PC-9 (cell line): ENCODE data around the gene RCE1.

Source experiments
- EZH2 ChIP-seq: fragments of 200-600 bp; sonication (generic); IDR thresholded peaks from 2 replicates; pipeline ENCODE4 v1.8.0; 2017; ENCODE audit warnings: antibody characterized with exemption, low read depth
- TF ChIP-seq, protein P1 (sequence below): fragments of 200-600 bp; sonication (generic); conservative IDR thresholded peaks from 2 replicates; pipeline ENCODE4 v1.6.1; 2017; ENCODE audit warnings: mixed run types, antibody characterized with exemption, mild to moderate bottlenecking, moderate library complexity

DNA sequence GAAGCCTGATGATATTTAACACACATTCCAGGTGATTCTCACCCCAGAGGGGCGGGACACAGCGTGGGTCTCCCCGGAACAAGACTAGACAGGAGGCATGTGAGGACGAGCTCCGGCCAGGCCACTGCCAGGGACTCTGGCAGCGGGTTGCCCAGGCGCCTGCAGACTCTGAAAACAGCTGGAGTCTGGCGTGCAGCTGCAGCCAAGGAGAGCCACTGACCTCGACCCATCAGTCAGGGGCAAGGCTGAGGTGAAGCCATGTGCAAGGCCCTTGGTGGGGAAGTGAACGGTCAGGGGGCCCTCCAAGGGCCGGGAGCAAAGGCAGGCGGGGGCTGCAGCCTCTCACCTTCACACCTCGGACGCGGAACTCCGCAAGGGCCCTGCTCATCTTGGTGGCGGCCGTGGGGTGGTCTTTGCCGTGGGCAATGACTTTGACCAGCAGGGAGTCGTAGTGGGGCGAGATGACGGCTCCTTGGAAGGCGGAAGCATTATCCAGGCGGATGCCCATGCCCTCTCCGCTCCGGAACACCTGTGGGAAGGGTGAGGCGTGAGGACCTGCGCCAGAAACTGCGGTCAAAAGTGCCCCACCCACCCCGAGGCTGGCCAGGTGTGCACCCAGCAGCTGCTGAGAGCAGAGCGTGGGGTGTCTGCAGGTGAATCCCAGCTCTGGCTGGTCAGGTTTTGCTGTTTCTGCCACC, 20.3 kb downstream of the RCE1 start:
- TF ChIP-seq, protein P1, sequence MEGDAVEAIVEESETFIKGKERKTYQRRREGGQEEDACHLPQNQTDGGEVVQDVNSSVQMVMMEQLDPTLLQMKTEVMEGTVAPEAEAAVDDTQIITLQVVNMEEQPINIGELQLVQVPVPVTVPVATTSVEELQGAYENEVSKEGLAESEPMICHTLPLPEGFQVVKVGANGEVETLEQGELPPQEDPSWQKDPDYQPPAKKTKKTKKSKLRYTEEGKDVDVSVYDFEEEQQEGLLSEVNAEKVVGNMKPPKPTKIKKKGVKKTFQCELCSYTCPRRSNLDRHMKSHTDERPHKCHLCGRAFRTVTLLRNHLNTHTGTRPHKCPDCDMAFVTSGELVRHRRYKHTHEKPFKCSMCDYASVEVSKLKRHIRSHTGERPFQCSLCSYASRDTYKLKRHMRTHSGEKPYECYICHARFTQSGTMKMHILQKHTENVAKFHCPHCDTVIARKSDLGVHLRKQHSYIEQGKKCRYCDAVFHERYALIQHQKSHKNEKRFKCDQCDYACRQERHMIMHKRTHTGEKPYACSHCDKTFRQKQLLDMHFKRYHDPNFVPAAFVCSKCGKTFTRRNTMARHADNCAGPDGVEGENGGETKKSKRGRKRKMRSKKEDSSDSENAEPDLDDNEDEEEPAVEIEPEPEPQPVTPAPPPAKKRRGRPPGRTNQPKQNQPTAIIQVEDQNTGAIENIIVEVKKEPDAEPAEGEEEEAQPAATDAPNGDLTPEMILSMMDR: no peak
- no peak for TF ChIP-seq EZH2
